K562 (cell line): ENCODE data around the gene GOPC. TPM values are rescaled to one million over a fixed set of nuclear protein-coding genes. Genes with fewer than 3 reads are reported as not detected.

Experiments used
- CTBP1 ChIP-seq: fragments of 450-650 bp; IDR thresholded peaks from 2 replicates; pipeline ENCODE4 v1.6.1; 2016; ENCODE audit warnings: borderline replicate concordance
- MXI1 ChIP-seq: IDR thresholded peaks from 2 replicates; pipeline ENCODE4 v1.6.1; 2011; ENCODE audit warnings: low read depth, mild to moderate bottlenecking, improper control_type of control experiment, low read length
- NR1H2 ChIP-seq: sonication (generic); formaldehyde crosslinking; IDR thresholded peaks from 2 replicates; pipeline ENCODE4 v1.4.0; 2020; ENCODE audit warnings: mild to moderate bottlenecking, missing genetic modification reagents
- NR2F6 ChIP-seq: fragments of 450-650 bp; formaldehyde crosslinking; IDR thresholded peaks from 2 replicates; pipeline ENCODE4 v1.4.0; 2020; ENCODE audit warnings: mild to moderate bottlenecking
- OTX1 ChIP-seq: fragments of 450-650 bp; formaldehyde crosslinking; IDR thresholded peaks from 2 replicates; pipeline ENCODE4 v1.4.0; 2022; ENCODE audit warnings: mild to moderate bottlenecking
- PATZ1 ChIP-seq: fragments of 250-450 bp; sonication (Bioruptor Pico); IDR thresholded peaks from 2 replicates; pipeline ENCODE4 v1.5.0; 2020; ENCODE audit warnings: mild to moderate bottlenecking, borderline replicate concordance
- PHF8 ChIP-seq: fragments of 200-600 bp; sonication (generic); IDR thresholded peaks from 2 replicates; pipeline ENCODE4 v1.6.1; 2012; ENCODE audit warnings: mixed run types, mild to moderate bottlenecking, inconsistent platforms, low read length, moderate library complexity, borderline replicate concordance
- POLR2AphosphoS5 ChIP-seq: IDR thresholded peaks from 2 replicates; pipeline ENCODE4 v1.6.1; 2011; ENCODE audit warnings: mild to moderate bottlenecking, low read depth, low read length, moderate library complexity; ENCODE audit not compliant: control insufficient read depth, insufficient read depth
- POLR3A ChIP-seq: IDR thresholded peaks from 2 replicates; pipeline ENCODE4 v1.6.1; 2011; ENCODE audit warnings: borderline replicate concordance, mild to moderate bottlenecking, moderate library complexity; ENCODE audit not compliant: insufficient read length, insufficient read depth; ENCODE audit errors: extremely low read depth
- SRSF3 ChIP-seq: fragments of 200-400 bp; formaldehyde crosslinking; IDR thresholded peaks from 2 replicates; pipeline ENCODE4 v1.6.1; 2016; ENCODE audit warnings: mild to moderate bottlenecking, low read length, moderate library complexity; ENCODE audit not compliant: insufficient read depth
- SUPT5H ChIP-seq: fragments of 450-650 bp; IDR thresholded peaks from 2 replicates; pipeline ENCODE4 v1.6.1; 2016
- THRA ChIP-seq: fragments of 450-650 bp; IDR thresholded peaks from 2 replicates; pipeline ENCODE4 v1.6.1; 2017; ENCODE audit warnings: mild to moderate bottlenecking, moderate library complexity
- UBTF ChIP-seq, 2 experiments: IDR thresholded peaks; 2 replicates each; pipeline ENCODE4 v1.6.1; 2012; ENCODE audit warnings: improper control_type of control experiment in 2 of 2, low read depth in 2 of 2, low read length in 2 of 2, borderline replicate concordance in 1 of 2
- ZBTB26 ChIP-seq: fragments of 450-650 bp; formaldehyde crosslinking; IDR thresholded peaks from 2 replicates; pipeline ENCODE4 v1.4.0; 2022; ENCODE audit warnings: missing genetic modification characterization
- ZNF316 ChIP-seq: fragments of 450-650 bp; IDR thresholded peaks from 2 replicates; pipeline ENCODE4 v1.6.1; 2016
- ZNF511 ChIP-seq: sonication (generic); formaldehyde crosslinking; IDR thresholded peaks from 2 replicates; pipeline ENCODE4 v1.8.0; 2022; ENCODE audit warnings: mild to moderate bottlenecking, missing genetic modification reagents
- ZNF589 ChIP-seq: fragments of 200-800 bp; sonication (Bioruptor generic); IDR thresholded peaks from 2 replicates; pipeline ENCODE4 v1.6.1; 2016; ENCODE audit warnings: low read depth, missing genetic modification characterization, missing compliant biosample characterization
- polyA plus RNA-seq, 8 experiments: library from polyadenylated mRNA; depleted of rRNA in 4 of 8; stranded (reverse) in 5 of 8; unstranded in 3 of 8; fragments of >200 nt; fragmentation: Nextera tagmentation in 2 of 8; fragmentation: Illumina TruSeq in 1 of 8; extraction: Ambion mirVana in 2 of 8; extraction: Trizol in 1 of 8; gene quantifications; 2 replicates each; pipeline versions ENCODE4 v1.2.1 to v1.2.3, GENCODE V29; 2011 to 2014; ENCODE audit warnings: inconsistent platforms in 1 of 8, missing spikeins in 1 of 8
- total RNA-seq, 7 experiments: library from RNA; depleted of rRNA in 6 of 7; stranded (reverse); fragments of >200 nt in 6 of 7; fragmentation: Illumina TruSeq in 2 of 7; extraction: Trizol in 2 of 7; gene quantifications; 2 replicates each; pipeline versions ENCODE4 v1.2.1 to v1.2.3, GENCODE V29; 2011 to 2021; ENCODE audit warnings: low replicate concordance in 1 of 7

Gene GOPC
- total and polyA plus RNA-seq, 9 of the 15 experiments (the other 6 are each of a cell fraction or from before 2014, with no cell fraction given): 10.0 to 32.2 (median 25.6) TPM

- TF ChIP-seq CTBP1: peak; percentile 34; the same call in 1 of the 2 replicates
- TF ChIP-seq NR2F6: no peak
- no peak; the same call in 1 of the 2 replicates for TF ChIP-seq ZNF589
- TF ChIP-seq POLR2AphosphoS5: peak; percentile 72
- peak; percentile 74 for TF ChIP-seq ZNF511 (CRISPR knock-in tag)
- TF ChIP-seq POLR3A: no peak
- no peak for TF ChIP-seq PATZ1 (CRISPR knock-in tag)
- 0 out of 4 replicates have a peak, but pooled peaks of 1 of the 2 experiments have one; percentile 14 for TF ChIP-seq UBTF (IDR thresholded peaks at IDR 0.05; ENCODE audit: borderline replicate concordance in 1 of 2, low read depth in 2 of 2, low read length in 2 of 2)
- peak; percentile 94 for TF ChIP-seq SUPT5H
- no peak for TF ChIP-seq ZBTB26 (CRISPR knock-in tag)
- no peak for TF ChIP-seq OTX1 (CRISPR knock-in tag)
- peak; percentile 98; the same call in 1 of the 2 replicates for TF ChIP-seq PHF8
- 0 out of 2 replicates have a peak, but pooled peaks have one; percentile 45 for TF ChIP-seq MXI1
- 0 out of 2 replicates have a peak, but pooled peaks have one; percentile 48 for TF ChIP-seq SRSF3
- 0 out of 2 replicates have a peak, but pooled peaks have one; percentile 23 for TF ChIP-seq ZNF316
- peak; percentile 27; the same call in 1 of the 2 replicates for TF ChIP-seq THRA
- peak; percentile 91; the same call in 1 of the 2 replicates for TF ChIP-seq NR1H2 (CRISPR knock-in tag)
These were observed at the start of gene GOPC (continued) for GRCh38 chr6:117602151-117602898.
